ENCODE results near the gene CAP1. TPM values are rescaled to one million over a fixed set of nuclear protein-coding genes. Genes with fewer than 3 reads are reported as not detected.

The CAP1 gene
- total and polyA plus RNA-seq, 10 of the 15 experiments (the other 5 are each of a cell fraction or from before 2014, with no cell fraction given), result 360 to 500 (median 431) TPM

DNA sequence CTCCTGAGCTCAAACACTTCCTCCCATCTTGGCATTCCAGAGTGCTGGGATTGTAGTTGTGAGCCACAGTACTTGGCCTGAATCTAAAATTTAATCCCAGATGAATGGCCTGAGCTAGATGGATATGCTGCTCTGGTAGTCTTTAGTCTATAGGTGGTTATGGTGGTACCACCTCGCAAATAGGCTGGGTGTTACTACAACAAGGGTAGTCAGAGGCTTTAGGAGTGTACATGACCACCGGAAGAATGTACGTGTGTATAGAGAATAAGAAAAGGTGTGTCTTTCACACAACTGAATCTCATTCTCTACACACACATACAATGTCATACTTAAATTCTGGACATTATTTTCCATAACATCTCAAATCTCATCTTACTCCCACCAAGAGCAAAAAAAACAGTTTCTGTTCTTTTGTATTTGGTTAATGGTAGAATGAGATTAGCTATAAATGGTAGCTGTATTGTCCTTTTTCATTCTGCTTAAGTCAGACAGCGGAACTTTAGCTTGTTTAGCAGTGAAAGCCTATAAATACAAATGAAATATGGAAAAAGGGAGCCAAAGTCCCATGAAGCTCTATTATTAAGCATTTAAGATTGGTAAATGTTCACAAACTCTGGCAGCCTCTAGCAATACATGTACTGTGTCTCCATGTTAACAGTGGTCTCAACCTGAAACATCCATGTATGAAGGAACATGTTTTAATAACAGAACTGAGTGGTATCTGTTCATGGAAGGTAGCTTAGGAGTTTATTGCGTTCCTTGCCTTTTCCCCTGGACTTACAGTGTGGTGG is 16.2 kb downstream of the CAP1 start:
- POLR2A ChIA-PET, result interaction anchor here (0.9 to 2.1 kb wide), 4 partner anchors 11 to 16 kb away, joined by 3 to 7 read pairs (median 5); partner anchors contain the start of gene CAP1
- intact Hi-C loops (cut with micrococcal nuclease; ENCODE audit: unreplicated experiment) (no loop called here), in situ Hi-C loops (cut with MboI) (no loop called here)
- Histone ChIP-seq H3K79me2 (ENCODE audit: control insufficient read depth, insufficient read depth, low read length) (peaks cover 82% of the 10 kb centered on the region), H3K27ac (ENCODE audit: control insufficient read depth, insufficient read depth) (no peak overlapping the region), H3K4me2 (ENCODE audit: control insufficient read depth, insufficient read depth) (no peak overlapping the region), H3K27me3 (replicated peaks in 1 of 2; ENCODE audit: control insufficient read depth in 2 of 2, insufficient read depth in 2 of 2, low read length in 1 of 2) (no peaks in the 10 kb centered on the region), H3K4me1 (ENCODE audit: control insufficient read depth, insufficient read depth, low read length) (peaks cover 30% of the 10 kb centered on the region), H3K9me3 (replicated peaks; ENCODE audit: control insufficient read depth, insufficient read depth, low read length) (no peaks in the 10 kb centered on the region), H4K20me1 (ENCODE audit: control insufficient read depth, insufficient read depth) (no peaks in the 10 kb centered on the region; the same call in 1 of the 2 replicates), H3K36me3 (ENCODE audit: control insufficient read depth in 2 of 2, insufficient read depth in 2 of 2, low read length in 1 of 2) (peaks cover 3 to 16% of the 10 kb centered on the region in 2 experiments), H3K9ac (ENCODE audit: control insufficient read depth, insufficient read depth, low read length) (no peak overlapping the region), H3K4me3 (no peak overlapping the region), H2AFZ (ENCODE audit: control insufficient read depth, low read depth, low read length) (no peak overlapping the region)
- ATAC-seq (no peak), DNase-seq (ENCODE audit: low read depth, low spot score) (no peak), FAIRE-seq (no peak)
- CTCF ChIA-PET, result interaction anchor here (1.1 to 7.2 kb wide), 8 partner anchors 7 to 137 kb away, joined by 3 to 41 read pairs (median 5); partner anchors contain the start of gene CAP1
- SMC1A ChIA-PET (ENCODE audit: uncharacterized antibody, unreplicated experiment), result interaction anchor here (0.8 to 2.0 kb wide), 7 partner anchors 9 to 20 kb away, joined by 3 to 7 read pairs (median 5); no protein-coding TSS in a partner anchor
- 98% methylated on average over 5 of the region's 5 CpGs for WGBS (ENCODE audit: insufficient coverage, insufficient replicate concordance, low lambda C conversion rate, missing lambda C conversion rate)
- BruUV-seq (replicated peaks), result no TSS peak
- RAD21 ChIA-PET (ENCODE audit: unreplicated experiment), result interaction anchor here (1.0 to 1.5 kb wide), 4 partner anchors 8 to 137 kb away, joined by 3 read pairs; no protein-coding TSS in a partner anchor
- TF ChIP-seq CBX3 (IDR thresholded peaks at IDR 0.05; ENCODE audit: borderline replicate concordance, low read depth) (no peak), MEF2B (IDR thresholded peaks at IDR 0.05; ENCODE audit: partially characterized antibody, poor library complexity, severe bottlenecking) (no peak), IRF4 (IDR thresholded peaks at IDR 0.05; ENCODE audit: low read depth, low read length) (no peak), WRNIP1 (IDR thresholded peaks at IDR 0.05; ENCODE audit: borderline replicate concordance, low read depth, low read length) (no peak), SMAD5 (IDR thresholded peaks at IDR 0.05; ENCODE audit: low read depth) (no peak), SMARCA5 (IDR thresholded peaks at IDR 0.05) (no peak), RFX5 (IDR thresholded peaks at IDR 0.05; ENCODE audit: low read depth, low read length) (no peak), HCFC1 (IDR thresholded peaks at IDR 0.05; ENCODE audit: low read length) (no peak), BCL11A (IDR thresholded peaks at IDR 0.05; ENCODE audit: low read depth, low read length) (no peak), TBL1XR1 (IDR thresholded peaks at IDR 0.05; ENCODE audit: low read depth, low read length) (no peak), HDAC6 (IDR thresholded peaks at IDR 0.05; ENCODE audit: unreplicated experiment) (no peak), TCF7 (IDR thresholded peaks at IDR 0.05; ENCODE audit: borderline replicate concordance) (no peak), CEBPB (IDR thresholded peaks at IDR 0.05; ENCODE audit: borderline replicate concordance in 1 of 2, low read depth in 2 of 2, low read length in 2 of 2) (no peak)
- TF ChIP-seq, protein P1, sequence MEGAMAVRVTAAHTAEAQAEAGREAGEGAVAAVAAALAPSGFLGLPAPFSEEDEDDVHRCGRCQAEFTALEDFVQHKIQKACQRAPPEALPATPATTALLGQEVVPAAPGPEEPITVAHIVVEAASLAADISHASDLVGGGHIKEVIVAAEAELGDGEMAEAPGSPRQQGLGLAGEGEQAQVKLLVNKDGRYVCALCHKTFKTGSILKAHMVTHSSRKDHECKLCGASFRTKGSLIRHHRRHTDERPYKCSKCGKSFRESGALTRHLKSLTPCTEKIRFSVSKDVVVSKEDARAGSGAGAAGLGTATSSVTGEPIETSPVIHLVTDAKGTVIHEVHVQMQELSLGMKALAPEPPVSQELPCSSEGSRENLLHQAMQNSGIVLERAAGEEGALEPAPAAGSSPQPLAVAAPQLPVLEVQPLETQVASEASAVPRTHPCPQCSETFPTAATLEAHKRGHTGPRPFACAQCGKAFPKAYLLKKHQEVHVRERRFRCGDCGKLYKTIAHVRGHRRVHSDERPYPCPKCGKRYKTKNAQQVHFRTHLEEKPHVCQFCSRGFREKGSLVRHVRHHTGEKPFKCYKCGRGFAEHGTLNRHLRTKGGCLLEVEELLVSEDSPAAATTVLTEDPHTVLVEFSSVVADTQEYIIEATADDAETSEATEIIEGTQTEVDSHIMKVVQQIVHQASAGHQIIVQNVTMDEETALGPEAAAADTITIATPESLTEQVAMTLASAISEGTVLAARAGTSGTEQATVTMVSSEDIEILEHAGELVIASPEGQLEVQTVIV (IDR thresholded peaks at IDR 0.05; ENCODE audit: borderline replicate concordance, partially characterized antibody), result no peak
